HepG2 (cell line): ENCODE data around the gene CNTRL. TPM values are rescaled to one million over a fixed set of nuclear protein-coding genes. Genes with fewer than 3 reads are reported as not detected.

ENCODE experiments used
- ATAC-seq: fragments of 200-7000 bp; cut with Tn5 transposase; 3 replicates; pipeline ENCODE4 v1.9.1; 2020; ENCODE audit warnings: mild to moderate bottlenecking, moderate library complexity
- BruUV-seq: library from RNA; stranded (reverse); fragments of 400-500 nt; replicated peaks from 2 replicates; lab custom pipeline; 2021; lab: Mats Ljungman, UMichigan
- CTCF ChIA-PET: fragments of 300-600 bp; formaldehyde crosslinking; extraction: SDS; loops from one replicate; lab custom pipeline; 2021; ENCODE audit warnings: low total read pairs, inconsistent platforms, low intra/inter-chr PET ratio; lab: Yijun Ruan, JAX
- POLR2A ChIA-PET: fragments of 350-600 bp; sonication (Branson Sonifier 250); formaldehyde crosslinking; loops from one replicate; lab custom pipeline; 2020; ENCODE audit warnings: antibody characterized with exemption, inconsistent platforms; lab: Yijun Ruan, JAX
- DNase-seq: peaks from one replicate; pipeline ENCODE4 v3.0.0-alpha.2; 2015; ENCODE audit warnings: low spot score
- FAIRE-seq: peaks from 3 replicates; lab custom pipeline; 2011; peaks lifted over from hg19 to GRCh38; lab: Jason Lieb, UNC
- H2AFZ ChIP-seq: one replicate; pipeline ENCODE4 v1.6.1; 2011; ENCODE audit warnings: low read length, inconsistent platforms
- H3K27ac ChIP-seq: fragments of 300-600 bp; 3 replicates; pipeline ENCODE4 v1.8.0; 2011; ENCODE audit warnings: mixed run types, mild to moderate bottlenecking, mixed read lengths, low read length, inconsistent platforms; ENCODE audit not compliant: insufficient read depth; ENCODE audit errors: extremely low read length
- H3K27me3 ChIP-seq, 2 experiments: fragments of 200-600 bp in 1 of 2; 2 replicates in 1 of 2; 3 replicates in 1 of 2; pipeline versions ENCODE4 v1.6.0 to v1.8.0; 2011; ENCODE audit warnings: low read length in 2 of 2, mild to moderate bottlenecking in 2 of 2, moderate library complexity in 2 of 2, inconsistent platforms in 1 of 2; ENCODE audit not compliant: insufficient read depth in 2 of 2, control insufficient read depth in 1 of 2
- H3K36me3 ChIP-seq, 2 experiments: fragments of 200-600 bp in 1 of 2; replicated peaks in 1 of 2; 2 replicates in 1 of 2; 3 replicates in 1 of 2; pipeline versions ENCODE4 v1.5.1 to v1.8.0; 2011; ENCODE audit warnings: low read length in 2 of 2, inconsistent platforms in 1 of 2; ENCODE audit not compliant: insufficient read depth in 2 of 2, control insufficient read depth in 1 of 2
- H3K4me1 ChIP-seq: 2 replicates; pipeline ENCODE4 v1.5.1; 2012; ENCODE audit warnings: low read length, inconsistent platforms; ENCODE audit not compliant: insufficient read depth
- H3K4me2 ChIP-seq: 2 replicates; pipeline ENCODE4 v1.6.0; 2011; ENCODE audit warnings: low read depth, low read length, inconsistent platforms
- H3K4me3 ChIP-seq, 3 experiments: fragments of 200-600 bp in 1 of 3; sonication (generic), shearing (Covaris generic) in 1 of 3; replicated peaks in 1 of 3; 2 replicates each; pipeline ENCODE4 v1.5.1; 2011 to 2016; ENCODE audit warnings: low read length in 3 of 3, inconsistent platforms in 2 of 3, low read depth in 2 of 3, mild to moderate bottlenecking in 2 of 3, control low read depth in 1 of 3, mixed read lengths in 1 of 3; ENCODE audit not compliant: insufficient read depth in 1 of 3
- H3K79me2 ChIP-seq: one replicate; pipeline ENCODE4 v1.6.1; 2011; ENCODE audit warnings: low read length, inconsistent platforms; ENCODE audit not compliant: insufficient read depth
- H3K9ac ChIP-seq: 2 replicates; pipeline ENCODE4 v1.6.0; 2011; ENCODE audit warnings: mild to moderate bottlenecking, low read depth, low read length, inconsistent platforms; ENCODE audit not compliant: insufficient read depth
- H3K9me3 ChIP-seq: 2 replicates; pipeline ENCODE4 v1.5.1; 2012; ENCODE audit warnings: mild to moderate bottlenecking, low read length
- H4K20me1 ChIP-seq: 2 replicates; pipeline ENCODE4 v1.6.0; 2011; ENCODE audit warnings: inconsistent platforms, mild to moderate bottlenecking, low read length, moderate library complexity; ENCODE audit not compliant: insufficient read depth
- ARNT ChIP-seq: fragments of 450-650 bp; IDR thresholded peaks from 2 replicates; pipeline ENCODE4 v1.6.1; 2017
- ATF4 ChIP-seq, 2 experiments: fragments of 450-650 bp in 1 of 2; sonication (generic) in 1 of 2; formaldehyde crosslinking; IDR thresholded peaks; 2 replicates each; pipeline versions ENCODE4 v1.5.0 to v1.8.0; 2020 to 2022; ENCODE audit warnings: mild to moderate bottlenecking in 1 of 2, missing genetic modification reagents in 1 of 2
- CSRNP2 ChIP-seq: sonication (generic); formaldehyde crosslinking; conservative IDR thresholded peaks from 2 replicates; pipeline ENCODE4 v1.8.0; 2022; ENCODE audit warnings: low read depth, missing genetic modification reagents
- JUNB ChIP-seq: sonication (generic); formaldehyde crosslinking; IDR thresholded peaks from 2 replicates; pipeline ENCODE4 v1.8.0; 2022; ENCODE audit warnings: missing genetic modification reagents, mild to moderate bottlenecking, borderline replicate concordance
- NR1H2 ChIP-seq: sonication (generic); formaldehyde crosslinking; IDR thresholded peaks from 2 replicates; pipeline ENCODE4 v1.8.1; 2022; ENCODE audit warnings: low read depth, missing genetic modification reagents, borderline replicate concordance
- PITX1 ChIP-seq: sonication (generic); formaldehyde crosslinking; IDR thresholded peaks from 2 replicates; pipeline ENCODE4 v1.5.1; 2020; ENCODE audit warnings: mild to moderate bottlenecking, missing genetic modification reagents
- SP4 ChIP-seq: sonication (generic); formaldehyde crosslinking; IDR thresholded peaks from 2 replicates; pipeline ENCODE4 v1.8.1; 2023; ENCODE audit warnings: mild to moderate bottlenecking, missing genetic modification reagents
- SRSF9 ChIP-seq: fragments of 200-400 bp; formaldehyde crosslinking; IDR thresholded peaks from 2 replicates; pipeline ENCODE4 v1.6.1; 2018; ENCODE audit warnings: borderline replicate concordance, mild to moderate bottlenecking, low read depth, low read length; ENCODE audit not compliant: insufficient read depth, poor library complexity, severe bottlenecking
- ZNF430 ChIP-seq: sonication (generic); formaldehyde crosslinking; IDR thresholded peaks from 2 replicates; pipeline ENCODE4 v1.9.0; 2021; ENCODE audit warnings: mild to moderate bottlenecking, missing genetic modification reagents
- ZNF441 ChIP-seq: sonication (generic); formaldehyde crosslinking; IDR thresholded peaks from 2 replicates; pipeline ENCODE4 v1.7.0; 2021; ENCODE audit warnings: missing genetic modification reagents, borderline replicate concordance
- ZNF790 ChIP-seq: sonication (generic); formaldehyde crosslinking; IDR thresholded peaks from 2 replicates; pipeline ENCODE4 v1.8.0; 2022; ENCODE audit warnings: missing genetic modification reagents, mild to moderate bottlenecking, borderline replicate concordance
- ZXDC ChIP-seq: sonication (generic); formaldehyde crosslinking; IDR thresholded peaks from 2 replicates; pipeline ENCODE4 v1.5.0; 2020; ENCODE audit warnings: mild to moderate bottlenecking, missing genetic modification reagents
- WGBS: methylation state at CpG from one replicate; pipeline ENCODE4 v1.1.6; 2017; ENCODE audit warnings: low lambda C conversion rate; 5-methylcytosine and 5-hydroxymethylcytosine counted together
- in situ Hi-C: cut with HindIII; loops from 2 replicates; pipeline ENCODE4 v1.10.0; 2017; ENCODE audit warnings: low pct_unique_long_range_greater_than_20kb; ENCODE audit not compliant: extremely low pct_ligation_motif_present
- intact Hi-C: fragments of 100-400 bp; cut with micrococcal nuclease; formaldehyde crosslinking; loops from one replicate; pipeline ENCODE4 v1.10.0; 2022; ENCODE audit not compliant: unreplicated experiment
- polyA plus RNA-seq, 8 experiments: library from polyadenylated mRNA; depleted of rRNA in 3 of 8; stranded (reverse) in 7 of 8; unstranded in 1 of 8; fragments of >200 nt; fragmentation: Illumina TruSeq in 4 of 8; extraction: Trizol in 4 of 8; gene quantifications; 2 replicates each; pipeline versions ENCODE4 v1.2.1 to v1.2.3, GENCODE V29; 2011 to 2016; ENCODE audit warnings: low read depth in 4 of 8, missing spikeins in 1 of 8, mixed read lengths in 1 of 8; ENCODE audit not compliant: insufficient read depth in 1 of 8
- total RNA-seq, 5 experiments: library from RNA; depleted of rRNA; stranded (reverse); fragments of >200 nt; fragmentation: Illumina TruSeq; extraction: Trizol; gene quantifications; 2 replicates each; pipeline ENCODE4 v1.2.3, GENCODE V29; 2016; ENCODE audit warnings: low read depth in 1 of 5

CNTRL gene
- total and polyA plus RNA-seq, 2 of the 13 experiments (the other 11 are each of a cell fraction or from before 2014, with no cell fraction given): 7.5 to 11.8 TPM

- TF ChIP-seq ZNF441 (CRISPR knock-in tag): no peak
- TF ChIP-seq ZXDC (CRISPR knock-in tag): no peak
- TF ChIP-seq ARNT: no peak
- no peak for TF ChIP-seq NR1H2 (CRISPR knock-in tag)
- no peak for TF ChIP-seq ZNF430 (CRISPR knock-in tag)
- TF ChIP-seq SRSF9: no peak
- TF ChIP-seq JUNB (CRISPR knock-in tag): no peak
- no peak for TF ChIP-seq SP4 (CRISPR knock-in tag)
- no peak for TF ChIP-seq PITX1 (CRISPR knock-in tag)
- TF ChIP-seq ATF4 (CRISPR knock-in tag; IDR thresholded peaks at IDR 0.05): no peak
- no peak for TF ChIP-seq ZNF790 (CRISPR knock-in tag)
- TF ChIP-seq CSRNP2 (CRISPR knock-in tag): no peak
- ChIA-PET POLR2A (no interaction called here), CTCF (no interaction called here)
- Histone ChIP-seq H3K36me3 (peaks cover 2 to 32% of the 10 kb centered on the region in 2 experiments; a peak in 4 of 5 replicates), H3K27me3 (no peaks in the 10 kb centered on the region), H3K27ac (no peak overlapping the region), H4K20me1 (no peaks in the 10 kb centered on the region), H3K4me2 (no peak overlapping the region), H3K9ac (no peak overlapping the region), H3K9me3 (no peaks in the 10 kb centered on the region), H3K4me3 (no peak overlapping the region), H3K79me2 (no peaks in the 10 kb centered on the region), H2AFZ (no peak overlapping the region), H3K4me1 (no peaks in the 10 kb centered on the region)
- in situ Hi-C loops: no loop called here
- ATAC-seq (no peak), FAIRE-seq (no peak), DNase-seq (no peak)
- no TSS peak for BruUV-seq
- intact Hi-C loops: no loop called here
- 97% methylated on average over 2 of the region's 2 CpGs for WGBS
Measured at GRCh38 chr9:121168052-121168451, 93.3 kb downstream of the CNTRL start.
